Fibroblast of the aortic adventitia (primary cell): ENCODE data around the gene PTGES. TPM values are rescaled to one million over a fixed set of nuclear protein-coding genes. Genes with fewer than 3 reads are reported as not detected.

Source experiments
- DNase-seq: peaks from one replicate; pipeline ENCODE4 v3.0.0-alpha.2; 2010; ENCODE audit warnings: low read depth
- H3K4me3 ChIP-seq: 2 replicates; pipeline ENCODE4 v1.5.1; 2011; ENCODE audit warnings: low read depth, mild to moderate bottlenecking, control low read depth, low read length, moderate library complexity
- CTCF ChIP-seq: IDR thresholded peaks from 2 replicates; pipeline ENCODE4 v1.5.1; 2011; ENCODE audit warnings: mild to moderate bottlenecking, low read length, control low read depth, inconsistent platforms; ENCODE audit not compliant: insufficient read depth
- total RNA-seq: library from RNA; depleted of rRNA; stranded (reverse); fragments of >200 nt; gene quantifications from 2 replicates; pipeline ENCODE4 v1.2.3, GENCODE V29; 2012; ENCODE audit warnings: low replicate concordance

PTGES gene
- total RNA-seq, 1 donor, result 6.9 TPM

DNA sequence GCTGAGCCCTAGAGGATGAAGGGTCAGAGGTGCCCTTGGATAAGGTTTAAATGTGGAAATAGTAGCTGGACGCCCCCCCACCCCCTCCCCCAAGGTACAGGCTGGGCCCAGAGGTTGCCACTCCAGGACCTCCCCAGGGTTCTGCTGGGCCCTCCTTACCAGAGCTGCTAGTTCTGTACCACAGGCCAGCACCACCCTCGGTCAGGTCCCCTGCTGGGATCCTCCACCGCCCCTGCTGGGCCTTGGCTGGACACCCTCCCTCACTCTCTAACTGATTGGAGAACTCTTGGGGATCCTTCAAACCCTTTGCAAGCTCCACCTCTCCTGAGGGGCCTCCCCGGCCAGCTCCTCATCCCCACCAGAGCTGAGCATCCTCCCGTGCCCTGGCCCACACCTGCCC lies 34.9 kb downstream of the PTGES start:
- no peak overlapping the region for H3K4me3 ChIP-seq
- DNase-seq, result no peak
- TF ChIP-seq CTCF, result no peak

DNA sequence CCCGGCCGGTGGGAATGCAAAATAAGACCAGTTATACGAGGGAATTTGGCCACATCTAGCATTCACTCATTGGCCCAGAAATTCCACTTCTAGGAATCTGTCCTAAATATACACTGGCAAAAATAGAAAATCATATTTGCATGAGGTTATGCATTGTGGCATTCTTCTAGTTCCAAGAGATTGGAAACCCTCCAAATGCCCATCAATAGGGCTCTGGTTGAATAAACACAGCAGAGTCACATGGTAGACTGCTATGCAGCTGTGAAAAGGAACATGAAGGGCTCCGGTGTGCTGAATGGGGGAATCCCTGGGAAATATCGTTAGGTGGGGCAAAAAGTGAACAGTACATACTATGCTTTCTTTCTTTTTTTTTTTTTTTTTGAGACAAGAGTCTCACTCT lies 36.8 kb downstream of the PTGES start:
- peak; percentile 86 for DNase-seq

DNA sequence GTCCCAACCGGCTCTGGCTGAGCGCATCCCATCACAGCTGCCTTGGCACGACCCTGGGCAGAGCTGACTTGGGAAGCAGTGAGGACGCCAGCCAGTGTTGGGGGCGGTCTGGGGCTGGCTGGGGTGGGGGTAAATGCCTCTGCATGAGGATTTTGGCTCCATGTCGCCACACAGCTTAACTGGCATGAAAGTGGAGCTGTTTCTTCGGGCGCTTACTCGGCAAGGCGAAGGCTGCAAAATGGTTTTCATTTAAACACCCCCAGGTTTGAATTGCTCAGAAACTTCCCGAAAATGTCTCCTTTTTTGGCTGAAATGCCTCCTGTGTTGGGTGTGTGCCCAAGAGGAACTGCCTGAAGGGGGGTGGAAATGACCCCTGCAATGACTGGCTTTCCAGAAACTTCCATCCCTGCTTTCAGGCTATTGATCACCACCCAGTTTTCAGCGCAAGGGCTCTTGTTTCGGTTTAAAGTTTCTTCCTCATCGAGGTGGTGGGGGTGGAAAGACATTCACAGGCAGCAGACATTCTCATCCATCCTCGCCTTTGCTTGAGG lies 38.3 kb downstream of the PTGES start:
- peak; percentile 52 for DNase-seq

More for the DNA sequence above, 36.8 kb downstream of the PTGES start:
- no peak overlapping the region for H3K4me3 ChIP-seq
- no peak for TF ChIP-seq CTCF

GRCh38 chr9:129713402-129713679 lies 39.5 kb downstream of the PTGES start:
- TF ChIP-seq CTCF, result no peak
- no peak overlapping the region for H3K4me3 ChIP-seq
- no peak for DNase-seq

More for the DNA sequence above, 38.3 kb downstream of the PTGES start:
- no peak for TF ChIP-seq CTCF
- H3K4me3 ChIP-seq, result no peak overlapping the region

GRCh38 chr9:129712634-129713401 lies 40.0 kb downstream of the PTGES start:
- DNase-seq, result peak; percentile 84
- TF ChIP-seq CTCF, result no peak
- H3K4me3 ChIP-seq, result peak overlapping the region; percentile 25

GRCh38 chr9:129710169-129710453 lies 42.7 kb downstream of the PTGES start:
- no peak overlapping the region for H3K4me3 ChIP-seq
- no peak for TF ChIP-seq CTCF
- DNase-seq, result no peak

- no peak for DNase-seq
- no peak for TF ChIP-seq CTCF
- H3K4me3 ChIP-seq, result no peak overlapping the region
Observed at GRCh38 chr9:129709438-129710168, 43.2 kb downstream of the PTGES start.
